ENCODE results near the gene ARPC5. TPM values are rescaled to one million over a fixed set of nuclear protein-coding genes. Genes with fewer than 3 reads are reported as not detected.

Gene ARPC5
- total and polyA plus RNA-seq, 2 of the 8 experiments (the other 6 are each of a cell fraction or from before 2014, with no cell fraction given), result 24.0 to 60.8 TPM

DNA sequence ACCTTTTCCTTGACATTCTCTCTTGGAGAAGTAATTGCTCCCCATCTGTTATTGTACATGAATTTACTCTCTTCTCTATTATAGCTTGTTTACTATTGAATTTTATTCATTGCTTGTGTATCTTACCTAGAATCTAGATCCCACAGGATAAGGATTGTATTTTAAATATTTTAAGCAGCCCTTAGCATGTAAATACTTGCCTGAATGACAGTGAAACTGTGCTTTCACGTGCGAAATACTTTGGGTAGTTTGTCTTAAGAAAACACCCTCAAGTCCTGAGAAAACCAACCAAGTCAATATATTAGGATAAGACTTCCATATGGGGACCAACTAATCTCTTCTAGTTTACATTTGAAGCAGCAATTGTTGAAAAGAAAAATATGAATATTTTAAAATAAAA lies 15.3 kb downstream of the ARPC5 start (continued):
- no peak for TF ChIP-seq CHD7 (IDR thresholded peaks at IDR 0.05; ENCODE audit: insufficient replicate concordance, low read length)
- no peak for TF ChIP-seq POLR2A (IDR thresholded peaks at IDR 0.05; ENCODE audit: control extremely low read depth in 1 of 2, low read depth in 2 of 2, low read length in 2 of 2)
- no peak for TF ChIP-seq CREB1 (IDR thresholded peaks at IDR 0.05)
- no peak for TF ChIP-seq BRCA1 (IDR thresholded peaks at IDR 0.05; ENCODE audit: low read depth, low read length)
- TF ChIP-seq, protein P1, sequence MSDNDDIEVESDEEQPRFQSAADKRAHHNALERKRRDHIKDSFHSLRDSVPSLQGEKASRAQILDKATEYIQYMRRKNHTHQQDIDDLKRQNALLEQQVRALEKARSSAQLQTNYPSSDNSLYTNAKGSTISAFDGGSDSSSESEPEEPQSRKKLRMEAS (IDR thresholded peaks at IDR 0.05), result no peak
- TF ChIP-seq MAFK (IDR thresholded peaks at IDR 0.05; ENCODE audit: low read depth, low read length), result no peak
